Measurements from ENCODE around the gene CILP.

CILP gene

DNA sequence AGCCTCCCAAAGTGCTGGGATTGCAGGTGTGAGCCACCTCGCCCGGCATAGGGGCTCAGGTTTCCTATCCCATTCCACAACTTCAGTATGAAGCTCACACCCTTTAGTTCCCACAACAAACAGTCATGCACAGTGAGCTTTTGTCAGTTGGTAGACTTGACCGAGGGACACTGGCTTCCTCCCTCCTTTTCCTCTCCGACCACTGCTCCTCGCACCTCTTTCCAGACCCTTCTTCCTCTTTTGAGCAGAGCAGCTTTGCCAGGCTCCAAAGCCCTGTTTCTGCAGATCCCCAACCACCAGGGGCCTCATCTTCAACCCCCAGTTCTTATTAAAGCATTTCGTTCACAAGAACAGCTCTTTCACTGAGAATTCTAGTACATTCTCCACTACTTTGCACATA, 12.7 kb upstream of the CILP start:
- no peak for DNase-seq

- DNase-seq, result no peak
These were observed 11.6 kb upstream of the CILP start for GRCh38 chr15:65222891-65223290.

- DNase-seq, result no peak
These were observed 10.4 kb upstream of the CILP start for GRCh38 chr15:65221697-65222096.

DNA sequence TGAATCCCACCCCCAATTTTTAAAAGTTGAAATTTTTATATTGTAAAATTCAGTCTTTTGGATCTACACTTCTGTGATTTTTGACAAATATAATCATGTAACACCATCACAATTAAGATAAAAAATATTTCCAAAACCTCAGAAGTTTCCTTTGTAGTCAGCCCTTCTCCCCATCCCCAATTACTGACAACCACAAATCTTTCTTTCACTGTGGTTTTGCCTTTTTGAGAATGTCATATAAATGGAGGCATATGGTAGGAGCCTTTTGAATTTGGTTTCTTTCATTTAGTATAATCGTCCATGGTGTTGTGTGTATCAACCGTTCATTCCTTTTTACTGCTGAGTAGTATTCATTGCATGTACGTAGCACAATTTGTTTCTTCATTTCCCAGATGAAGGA, 7.9 kb upstream of the CILP start:
- no peak for DNase-seq

DNA sequence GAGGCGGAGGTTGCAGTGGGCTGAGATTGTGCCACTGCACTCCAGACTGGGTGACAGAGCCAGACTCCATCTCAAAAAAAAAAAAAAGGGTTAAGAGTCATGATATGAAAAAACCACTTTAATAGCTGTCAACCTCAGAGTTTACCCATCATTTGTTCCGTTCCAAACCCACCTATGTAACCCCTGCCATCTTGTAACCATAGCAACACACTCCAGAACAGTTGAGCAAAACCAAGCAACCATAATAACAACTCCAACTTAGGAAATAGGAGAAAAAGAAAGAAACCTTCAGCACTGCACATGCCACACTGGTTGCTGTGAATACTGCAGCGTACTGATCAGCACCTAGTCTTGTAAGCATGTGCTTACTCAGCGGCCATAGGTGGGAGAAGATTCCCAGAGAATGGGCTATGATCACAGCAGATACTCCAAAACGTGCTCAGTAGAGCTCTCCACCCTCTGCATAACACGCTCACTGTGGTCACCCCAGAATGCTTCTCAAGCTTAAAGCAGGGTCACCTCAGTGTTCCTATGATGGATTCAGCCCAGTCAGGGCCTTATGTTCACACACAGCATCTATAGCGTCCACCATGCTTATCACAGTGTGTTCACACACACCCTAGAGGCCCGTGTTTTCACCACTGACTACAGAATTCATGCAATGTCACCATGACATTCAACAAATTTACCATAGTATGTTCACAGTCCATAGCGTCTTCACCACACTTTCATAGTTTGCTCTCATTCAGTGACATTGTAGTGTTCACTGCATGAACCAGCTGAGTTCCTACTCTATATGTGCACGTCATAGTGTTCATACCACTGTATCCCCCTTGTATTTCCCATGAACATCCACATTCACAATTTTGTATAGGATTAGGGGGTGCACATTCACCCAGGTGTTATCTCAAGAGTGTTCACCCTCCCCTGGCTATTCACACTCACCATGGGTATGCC, 6.5 kb upstream of the CILP start:
- DNase-seq, result no peak

DNA sequence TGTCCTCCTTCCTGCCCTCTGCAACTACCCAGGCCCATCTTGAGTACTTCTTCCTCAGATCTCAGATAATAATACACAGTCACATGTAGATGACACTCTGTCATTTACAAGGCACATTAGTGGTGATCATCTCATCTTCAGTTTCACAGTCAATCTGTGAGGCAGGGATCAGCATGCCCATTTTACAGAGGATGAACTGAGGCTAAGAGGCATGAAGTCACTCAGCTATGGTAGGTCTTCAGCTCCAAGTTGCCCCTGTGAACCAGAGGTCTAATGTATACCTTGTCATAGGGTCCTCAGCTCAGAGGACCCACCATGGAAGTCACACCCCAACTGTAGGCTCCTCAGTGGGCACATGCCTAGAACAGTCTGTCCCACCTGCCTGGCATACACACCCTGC, 4.2 kb upstream of the CILP start:
- DNase-seq, result no peak

DNA sequence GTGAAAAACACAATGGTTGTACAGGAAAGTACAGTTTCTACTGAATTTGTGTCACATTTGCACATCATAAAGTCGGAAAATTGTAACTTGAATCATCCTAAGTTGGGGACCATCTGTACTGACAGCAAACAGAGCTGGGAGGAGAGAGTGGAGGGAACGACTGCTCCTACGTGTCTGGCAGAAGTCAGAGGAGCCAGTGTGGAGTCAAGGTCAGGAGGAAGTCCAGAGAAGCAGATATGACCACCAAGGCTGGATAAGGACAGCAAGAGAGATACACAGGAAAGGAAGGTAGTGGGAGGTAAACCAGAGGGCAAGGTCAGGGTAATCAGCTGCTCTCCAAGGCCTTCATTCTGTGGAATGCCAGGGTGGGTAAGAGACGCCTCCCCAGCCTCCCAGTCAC, 2.7 kb upstream of the CILP start:
- no peak for DNase-seq

GRCh38 chr15:65213241-65213640, 2.0 kb upstream of the CILP start:
- no peak for DNase-seq

- DNase-seq, result peak; percentile 64
These were observed 824 bp upstream of the CILP start for GRCh38 chr15:65212097-65212496.

DNA sequence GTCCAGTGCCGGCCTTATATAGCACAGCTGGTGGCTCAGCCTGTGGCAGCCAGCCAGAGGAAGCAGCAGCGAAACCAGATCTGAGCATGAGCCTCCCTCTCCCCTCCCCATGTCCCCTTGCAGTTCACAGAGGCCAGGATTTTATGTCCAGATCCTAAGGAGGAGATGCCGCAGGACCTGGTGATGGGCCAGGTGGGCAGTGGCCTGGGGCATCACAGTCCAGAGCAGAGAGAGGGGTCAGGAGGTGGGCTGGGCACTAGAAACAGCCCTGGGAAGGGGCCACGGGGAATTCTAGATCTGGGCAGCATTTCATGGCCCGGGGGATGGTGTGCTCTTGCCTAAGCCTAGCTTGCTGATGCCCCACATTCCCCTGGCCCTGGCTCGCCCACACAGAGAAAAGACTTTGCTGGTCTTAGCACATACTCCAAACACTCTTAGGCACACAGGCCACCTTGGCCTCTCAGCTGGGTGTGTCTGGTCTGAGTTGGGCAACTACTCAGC, 259 bp upstream of the CILP start:
- DNase-seq, result no peak

GRCh38 chr15:65209701-65210643, 1.3 kb downstream of the CILP start:
- DNase-seq, result no peak

DNA sequence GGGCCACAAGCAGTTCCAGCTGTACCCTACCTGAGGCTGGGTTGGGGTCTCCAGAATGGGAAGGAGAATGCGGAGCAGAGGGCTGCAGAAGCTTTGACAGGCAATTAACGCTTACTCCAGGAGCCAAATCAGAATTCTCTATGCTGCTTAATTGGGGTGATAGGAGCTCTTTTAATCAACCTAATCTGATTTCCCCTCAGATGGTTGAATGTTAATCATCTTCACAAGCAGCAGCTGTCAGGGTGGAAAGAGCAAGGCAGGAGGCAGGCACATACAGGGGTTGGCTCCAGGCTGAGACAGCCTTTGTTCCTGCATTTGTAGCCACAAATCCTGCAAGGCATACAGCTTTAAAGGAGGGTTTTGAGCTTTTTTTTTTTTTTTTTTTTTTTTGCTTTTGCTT, 2.6 kb downstream of the CILP start:
- DNase-seq, result no peak

DNA sequence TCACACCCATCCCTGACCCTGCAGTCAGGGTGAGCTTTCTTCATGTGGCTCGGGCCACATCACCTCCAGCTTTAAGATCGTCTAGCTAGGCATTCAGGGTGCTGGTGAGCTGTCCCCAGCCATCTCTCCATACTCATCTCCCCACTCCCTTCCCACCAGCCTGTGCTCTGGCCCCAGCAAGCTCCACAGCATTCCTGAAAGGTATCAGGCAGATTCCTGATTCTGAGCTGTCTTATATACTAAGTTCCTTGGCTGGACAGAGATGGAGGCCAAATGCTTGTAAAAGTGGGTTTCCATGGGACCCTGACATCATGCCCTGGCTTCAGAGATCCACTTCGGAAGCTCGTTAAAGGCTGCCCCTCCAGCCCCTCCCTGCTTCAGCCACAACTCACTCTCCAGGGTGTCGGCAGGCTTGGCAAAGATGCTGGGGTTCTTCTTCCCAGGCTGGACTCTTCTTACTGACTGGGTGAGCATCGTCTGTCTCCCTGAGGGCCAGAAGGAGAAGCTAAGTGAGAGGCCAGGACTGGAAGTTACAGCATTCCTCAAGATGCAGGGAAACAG, 3.9 kb downstream of the CILP start:
- DNase-seq, result no peak

GRCh38 chr15:65206750-65207149, 4.5 kb downstream of the CILP start:
- no peak for DNase-seq

GRCh38 chr15:65204931-65205660, 6.2 kb downstream of the CILP start:
- DNase-seq, result no peak

DNA sequence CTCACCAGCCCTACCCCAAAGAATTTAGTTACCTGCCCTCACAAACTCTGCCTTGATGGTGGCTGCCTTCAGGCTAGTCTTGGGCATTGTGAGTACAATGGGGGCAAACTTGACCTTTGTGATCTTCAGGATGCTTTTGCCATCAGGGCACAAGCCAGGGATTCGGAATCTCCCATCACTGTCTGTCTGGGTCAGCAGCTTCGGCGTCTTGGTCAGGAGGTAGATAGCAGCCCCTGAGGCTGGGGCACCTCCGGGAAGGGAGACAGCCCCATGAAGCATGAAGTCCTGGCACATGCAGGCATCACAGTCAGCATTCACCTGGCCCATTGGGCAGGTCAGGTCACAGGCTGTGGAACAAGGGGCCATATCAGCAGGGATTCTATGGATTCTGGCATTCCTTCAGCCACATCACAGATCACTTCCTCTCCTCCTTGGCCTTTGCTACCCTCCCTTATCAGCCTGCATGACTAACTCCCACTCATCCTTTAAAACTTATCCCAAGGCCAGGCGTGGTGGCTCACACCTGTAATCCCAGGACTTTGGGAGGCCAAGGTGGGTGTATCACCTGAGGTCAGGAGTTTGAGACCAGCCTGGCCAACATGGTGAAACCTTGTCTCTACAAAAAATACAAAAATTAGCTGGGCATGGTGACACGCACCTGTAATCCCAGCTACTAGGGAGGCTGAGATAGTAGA, 6.9 kb downstream of the CILP start:
- DNase-seq, result no peak

GRCh38 chr15:65201918-65202317, 9.4 kb downstream of the CILP start:
- DNase-seq, result no peak

DNA sequence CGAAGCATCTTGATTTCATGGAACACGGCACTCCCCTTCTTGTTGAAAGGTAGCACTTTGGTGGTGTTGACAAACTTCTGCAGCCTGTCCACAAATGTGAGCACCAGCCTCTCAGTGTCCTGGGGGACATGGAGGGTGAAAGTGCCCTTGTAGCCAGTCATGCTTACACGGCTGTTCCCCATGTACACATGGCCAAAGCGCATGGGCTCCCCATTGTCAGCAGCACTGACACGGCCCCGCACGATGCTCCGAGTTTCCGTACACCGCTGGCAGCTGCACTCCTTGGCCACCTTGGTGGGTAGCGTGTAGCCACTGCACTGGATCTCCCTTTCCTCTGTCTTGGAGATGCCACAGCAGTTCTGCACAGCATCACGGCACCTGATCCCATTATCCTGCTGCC, 12.7 kb downstream of the CILP start:
- DNase-seq, result no peak

DNA sequence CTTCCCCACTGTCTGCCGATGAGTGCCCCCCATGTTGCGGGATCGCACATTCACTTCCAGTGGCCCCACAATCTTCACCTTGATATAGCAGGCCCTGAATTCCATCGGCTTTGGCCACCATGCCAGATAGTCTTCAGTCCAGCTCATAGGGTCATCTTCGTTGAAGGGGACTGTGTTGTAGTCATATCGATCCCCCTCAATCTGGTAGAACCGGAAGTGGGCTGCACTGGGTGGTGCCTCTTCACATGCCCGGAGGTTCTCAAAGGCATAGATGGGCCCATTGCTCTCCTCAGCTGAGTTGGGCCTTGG, 14.0 kb downstream of the CILP start:
- DNase-seq, result no peak

DNA sequence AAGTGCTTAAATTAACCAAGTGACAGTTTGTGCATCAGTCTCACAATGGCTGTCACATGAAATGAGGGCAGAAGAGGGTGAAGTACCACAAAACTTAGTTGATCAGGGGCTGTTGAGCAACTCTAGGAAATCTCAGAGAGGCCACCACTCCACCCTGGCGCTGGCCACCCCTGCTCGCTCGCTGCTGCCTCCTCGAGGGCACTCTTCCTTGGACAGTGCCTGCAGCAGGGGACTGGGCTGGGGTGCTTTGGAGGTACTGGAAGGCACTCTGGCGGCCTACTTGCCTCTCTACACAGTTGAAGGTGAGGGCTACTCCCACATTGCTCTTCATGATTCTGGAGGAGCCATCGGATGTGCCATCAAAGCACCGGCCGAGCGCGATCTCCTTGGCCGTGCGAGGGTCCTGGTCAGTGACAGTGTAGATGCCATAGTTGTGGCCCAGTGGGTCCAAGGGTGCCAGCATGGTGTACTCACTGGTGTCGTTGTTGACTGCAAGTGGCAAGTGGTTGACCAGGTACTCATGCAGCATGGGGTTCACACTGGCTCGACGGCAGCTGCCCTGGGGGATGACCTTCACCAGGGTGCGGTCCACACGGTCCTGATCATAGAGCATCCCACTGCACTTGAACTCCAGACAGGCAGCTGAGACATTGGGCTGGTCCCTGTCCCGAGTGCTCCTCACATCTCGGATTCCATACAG, 14.5 kb downstream of the CILP start:
- no peak for DNase-seq

DNA sequence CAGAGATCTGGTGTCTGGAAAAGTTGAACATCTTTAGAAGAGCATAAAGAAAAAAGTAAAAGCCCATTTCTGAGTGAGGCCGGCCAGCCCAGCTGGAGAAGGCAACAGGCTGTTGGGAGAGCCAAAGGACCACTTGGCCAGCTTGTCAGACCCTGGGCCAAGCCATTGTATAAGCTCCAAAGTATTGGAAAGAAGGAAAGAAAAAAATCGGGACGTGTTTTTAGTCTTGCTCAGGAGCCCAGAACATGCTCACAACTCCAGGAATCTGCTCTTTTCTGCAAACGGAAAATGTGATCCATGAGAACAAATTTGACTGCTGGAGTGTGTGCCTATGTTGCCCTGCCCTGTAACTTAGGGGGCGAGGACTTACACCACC, 15.7 kb downstream of the CILP start:
- DNase-seq, result no peak
